ENCODE data around the gene RAB44. TPM values are rescaled to one million over a fixed set of nuclear protein-coding genes. Genes with fewer than 3 reads are reported as not detected.

RAB44 gene
- total RNA-seq, 1 experiment from 2014 or later: 0.11 TPM

DNA sequence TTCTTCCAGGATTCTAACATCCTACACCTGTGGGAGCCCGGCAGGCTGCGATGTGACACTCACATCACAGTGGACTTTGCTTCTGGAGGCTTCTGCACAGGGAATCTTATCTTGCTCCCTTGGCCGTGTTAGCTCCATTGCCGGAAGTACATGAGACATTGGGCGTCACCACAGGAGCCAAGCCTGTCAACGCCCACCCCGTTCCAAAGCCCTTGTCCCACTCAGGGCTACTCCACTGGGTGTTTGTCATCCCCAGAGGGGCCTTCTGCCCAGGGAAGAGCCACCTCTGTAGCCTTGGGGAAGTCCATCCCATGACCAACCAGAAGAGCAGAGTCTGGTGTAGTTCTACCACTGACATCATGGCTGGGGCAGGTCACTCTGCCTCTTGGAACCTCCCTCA, 1.7 kb downstream of the RAB44 start:
- Mint-ChIP-seq H3K9me3 (no peaks in the 10 kb centered on the region), H3K4me3 (no peak overlapping the region), H3K4me1 (no peaks in the 10 kb centered on the region), H3K36me3 (no peaks in the 10 kb centered on the region), H3K27me3 (ENCODE audit: low read depth) (no peaks in the 10 kb centered on the region), H3K27ac (no peak overlapping the region)
- TF ChIP-seq CBFB (CRISPR knock-in tag; IDR thresholded peaks at IDR 0.05; ENCODE audit: low read depth) (no peak), ZNF219 (CRISPR knock-in tag; IDR thresholded peaks at IDR 0.05; ENCODE audit: borderline replicate concordance) (no peak)
- TF ChIP-seq, protein P1, sequence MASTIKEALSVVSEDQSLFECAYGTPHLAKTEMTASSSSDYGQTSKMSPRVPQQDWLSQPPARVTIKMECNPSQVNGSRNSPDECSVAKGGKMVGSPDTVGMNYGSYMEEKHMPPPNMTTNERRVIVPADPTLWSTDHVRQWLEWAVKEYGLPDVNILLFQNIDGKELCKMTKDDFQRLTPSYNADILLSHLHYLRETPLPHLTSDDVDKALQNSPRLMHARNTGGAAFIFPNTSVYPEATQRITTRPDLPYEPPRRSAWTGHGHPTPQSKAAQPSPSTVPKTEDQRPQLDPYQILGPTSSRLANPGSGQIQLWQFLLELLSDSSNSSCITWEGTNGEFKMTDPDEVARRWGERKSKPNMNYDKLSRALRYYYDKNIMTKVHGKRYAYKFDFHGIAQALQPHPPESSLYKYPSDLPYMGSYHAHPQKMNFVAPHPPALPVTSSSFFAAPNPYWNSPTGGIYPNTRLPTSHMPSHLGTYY (CRISPR knock-in tag; IDR thresholded peaks at IDR 0.05): no peak
- POLR2A ChIA-PET: no interaction called here
- ATAC-seq: no peak
- DNase-seq (ENCODE audit: low spot score): no peak
- CTCF ChIA-PET: interaction anchor here (0.6 kb wide), 1 partner anchor 84 kb away, joined by 4 read pairs; no protein-coding TSS in a partner anchor

DNA sequence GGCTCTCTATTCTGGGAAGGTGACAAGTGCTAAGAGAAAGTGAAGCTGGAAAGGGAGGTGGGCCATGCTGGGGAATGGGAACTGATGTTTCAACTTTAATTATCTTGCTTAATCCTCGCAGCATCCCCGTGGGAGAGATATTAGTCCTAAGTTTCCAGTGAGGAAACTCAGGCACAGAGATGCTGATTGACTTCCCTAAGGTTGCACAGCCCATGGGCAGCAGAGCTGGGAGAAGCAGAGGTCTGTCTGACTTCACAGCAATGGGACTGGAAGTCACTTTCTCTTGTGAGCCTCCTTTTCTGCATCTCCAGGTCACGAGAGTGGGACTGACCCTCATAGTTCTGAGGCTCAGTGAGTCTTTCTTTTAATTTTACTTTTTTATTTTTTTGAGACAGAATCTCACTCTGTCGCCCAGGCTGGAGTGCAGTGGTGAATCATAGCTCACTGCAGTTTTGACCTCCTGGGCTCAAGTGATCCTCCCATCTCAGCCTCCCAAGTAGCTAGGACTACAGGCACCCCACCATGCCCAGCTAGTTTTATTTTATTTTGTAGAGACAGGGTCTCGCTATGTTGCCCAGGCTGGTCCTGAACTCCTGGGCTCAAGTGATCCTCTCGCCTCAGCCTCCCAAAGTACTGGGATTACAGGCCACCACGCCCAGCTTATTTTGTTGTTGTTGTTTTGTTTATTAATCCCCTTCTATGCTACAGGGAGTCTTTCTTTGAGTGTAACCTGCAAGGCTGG, 2.6 kb downstream of the RAB44 start:
- no peaks in the 10 kb centered on the region for H3K27me3 Mint-ChIP-seq (ENCODE audit: low read depth)
- TF ChIP-seq ZNF138 (CRISPR knock-in tag; conservative IDR thresholded peaks at IDR 0.05): no peak
- no peak for TF ChIP-seq NFYB (CRISPR knock-in tag; conservative IDR thresholded peaks at IDR 0.05; ENCODE audit: low read depth)
- TF ChIP-seq NR1H2 (CRISPR knock-in tag; IDR thresholded peaks at IDR 0.05): no peak
- TF ChIP-seq GABPB1 (CRISPR knock-in tag; IDR thresholded peaks at IDR 0.05): no peak
- TF ChIP-seq, protein P2, sequence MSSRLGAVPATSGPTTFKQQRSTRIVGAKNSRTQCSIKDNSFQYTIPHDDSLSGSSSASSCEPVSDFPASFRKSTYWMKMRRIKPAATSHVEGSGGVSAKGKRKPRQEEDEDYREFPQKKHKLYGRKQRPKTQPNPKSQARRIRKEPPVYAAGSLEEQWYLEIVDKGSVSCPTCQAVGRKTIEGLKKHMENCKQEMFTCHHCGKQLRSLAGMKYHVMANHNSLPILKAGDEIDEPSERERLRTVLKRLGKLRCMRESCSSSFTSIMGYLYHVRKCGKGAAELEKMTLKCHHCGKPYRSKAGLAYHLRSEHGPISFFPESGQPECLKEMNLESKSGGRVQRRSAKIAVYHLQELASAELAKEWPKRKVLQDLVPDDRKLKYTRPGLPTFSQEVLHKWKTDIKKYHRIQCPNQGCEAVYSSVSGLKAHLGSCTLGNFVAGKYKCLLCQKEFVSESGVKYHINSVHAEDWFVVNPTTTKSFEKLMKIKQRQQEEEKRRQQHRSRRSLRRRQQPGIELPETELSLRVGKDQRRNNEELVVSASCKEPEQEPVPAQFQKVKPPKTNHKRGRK (CRISPR knock-in tag; IDR thresholded peaks at IDR 0.05; ENCODE audit: borderline replicate concordance): no peak
- no peak for TF ChIP-seq MYBL2 (CRISPR knock-in tag; IDR thresholded peaks at IDR 0.05)
- no peak for TF ChIP-seq RORB (CRISPR knock-in tag; IDR thresholded peaks at IDR 0.05)
- TF ChIP-seq, protein P3, sequence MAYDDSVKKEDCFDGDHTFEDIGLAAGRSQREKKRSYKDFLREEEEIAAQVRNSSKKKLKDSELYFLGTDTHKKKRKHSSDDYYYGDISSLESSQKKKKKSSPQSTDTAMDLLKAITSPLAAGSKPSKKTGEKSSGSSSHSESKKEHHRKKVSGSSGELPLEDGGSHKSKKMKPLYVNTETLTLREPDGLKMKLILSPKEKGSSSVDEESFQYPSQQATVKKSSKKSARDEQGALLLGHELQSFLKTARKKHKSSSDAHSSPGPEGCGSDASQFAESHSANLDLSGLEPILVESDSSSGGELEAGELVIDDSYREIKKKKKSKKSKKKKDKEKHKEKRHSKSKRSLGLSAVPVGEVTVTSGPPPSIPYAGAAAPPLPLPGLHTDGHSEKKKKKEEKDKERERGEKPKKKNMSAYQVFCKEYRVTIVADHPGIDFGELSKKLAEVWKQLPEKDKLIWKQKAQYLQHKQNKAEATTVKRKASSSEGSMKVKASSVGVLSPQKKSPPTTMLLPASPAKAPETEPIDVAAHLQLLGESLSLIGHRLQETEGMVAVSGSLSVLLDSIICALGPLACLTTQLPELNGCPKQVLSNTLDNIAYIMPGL (CRISPR knock-in tag; IDR thresholded peaks at IDR 0.05): no peak
- TF ChIP-seq JAZF1 (CRISPR knock-in tag; IDR thresholded peaks at IDR 0.05): no peak
- TF ChIP-seq TCF7 (CRISPR knock-in tag; IDR thresholded peaks at IDR 0.05; ENCODE audit: low read depth): no peak
- no peaks in the 10 kb centered on the region for H3K9me3 Mint-ChIP-seq
- no peak overlapping the region for H3K27ac Mint-ChIP-seq
- no peaks in the 10 kb centered on the region for H3K36me3 Mint-ChIP-seq
- H3K4me3 Mint-ChIP-seq: no peak overlapping the region
- no peak for DNase-seq (ENCODE audit: low spot score)
- H3K4me1 Mint-ChIP-seq: no peaks in the 10 kb centered on the region
- POLR2A ChIA-PET: no interaction called here
- no peak for ATAC-seq
- CTCF ChIA-PET: interaction anchor here (0.7 kb wide), 1 partner anchor 85 kb away, joined by 3 read pairs; no protein-coding TSS in a partner anchor

DNA sequence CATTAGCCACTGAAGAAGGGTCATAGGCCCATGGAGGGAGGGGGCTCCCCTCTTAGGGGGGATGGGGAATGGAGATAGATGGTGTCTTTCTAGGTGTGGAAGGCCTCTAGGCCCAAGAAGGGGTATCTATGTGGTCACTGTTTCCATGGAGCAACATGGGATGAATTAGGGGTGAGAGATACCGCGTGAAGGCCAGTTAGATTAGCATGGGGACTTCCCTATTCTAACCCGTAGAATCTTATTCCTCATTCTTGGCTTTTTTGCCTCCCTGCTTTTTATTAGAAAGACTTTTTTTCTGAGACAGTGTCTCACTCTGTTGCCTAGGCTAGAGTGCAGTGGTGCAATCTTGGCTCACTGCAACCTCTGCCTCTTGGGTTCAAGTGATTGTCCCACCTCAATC, 3.2 kb downstream of the RAB44 start:
- H3K9me3 Mint-ChIP-seq: no peaks in the 10 kb centered on the region
- H3K36me3 Mint-ChIP-seq: no peaks in the 10 kb centered on the region
- CTCF ChIA-PET: no interaction called here
- DNase-seq (ENCODE audit: low spot score) (no peak), ATAC-seq (no peak)
- H3K4me3 Mint-ChIP-seq: no peak overlapping the region
- H3K27ac Mint-ChIP-seq: no peak overlapping the region
- POLR2A ChIA-PET: no interaction called here
- H3K4me1 Mint-ChIP-seq: no peaks in the 10 kb centered on the region
- no peaks in the 10 kb centered on the region for H3K27me3 Mint-ChIP-seq (ENCODE audit: low read depth)
- TF ChIP-seq, protein P4, sequence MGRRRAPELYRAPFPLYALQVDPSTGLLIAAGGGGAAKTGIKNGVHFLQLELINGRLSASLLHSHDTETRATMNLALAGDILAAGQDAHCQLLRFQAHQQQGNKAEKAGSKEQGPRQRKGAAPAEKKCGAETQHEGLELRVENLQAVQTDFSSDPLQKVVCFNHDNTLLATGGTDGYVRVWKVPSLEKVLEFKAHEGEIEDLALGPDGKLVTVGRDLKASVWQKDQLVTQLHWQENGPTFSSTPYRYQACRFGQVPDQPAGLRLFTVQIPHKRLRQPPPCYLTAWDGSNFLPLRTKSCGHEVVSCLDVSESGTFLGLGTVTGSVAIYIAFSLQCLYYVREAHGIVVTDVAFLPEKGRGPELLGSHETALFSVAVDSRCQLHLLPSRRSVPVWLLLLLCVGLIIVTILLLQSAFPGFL (CRISPR knock-in tag; IDR thresholded peaks at IDR 0.05; ENCODE audit: borderline replicate concordance): no peak
- no peak for TF ChIP-seq CREB1 (CRISPR knock-in tag; IDR thresholded peaks at IDR 0.05)
- TF ChIP-seq SMAD3 (CRISPR knock-in tag; IDR thresholded peaks at IDR 0.05; ENCODE audit: borderline replicate concordance): no peak
- TF ChIP-seq, protein P5, sequence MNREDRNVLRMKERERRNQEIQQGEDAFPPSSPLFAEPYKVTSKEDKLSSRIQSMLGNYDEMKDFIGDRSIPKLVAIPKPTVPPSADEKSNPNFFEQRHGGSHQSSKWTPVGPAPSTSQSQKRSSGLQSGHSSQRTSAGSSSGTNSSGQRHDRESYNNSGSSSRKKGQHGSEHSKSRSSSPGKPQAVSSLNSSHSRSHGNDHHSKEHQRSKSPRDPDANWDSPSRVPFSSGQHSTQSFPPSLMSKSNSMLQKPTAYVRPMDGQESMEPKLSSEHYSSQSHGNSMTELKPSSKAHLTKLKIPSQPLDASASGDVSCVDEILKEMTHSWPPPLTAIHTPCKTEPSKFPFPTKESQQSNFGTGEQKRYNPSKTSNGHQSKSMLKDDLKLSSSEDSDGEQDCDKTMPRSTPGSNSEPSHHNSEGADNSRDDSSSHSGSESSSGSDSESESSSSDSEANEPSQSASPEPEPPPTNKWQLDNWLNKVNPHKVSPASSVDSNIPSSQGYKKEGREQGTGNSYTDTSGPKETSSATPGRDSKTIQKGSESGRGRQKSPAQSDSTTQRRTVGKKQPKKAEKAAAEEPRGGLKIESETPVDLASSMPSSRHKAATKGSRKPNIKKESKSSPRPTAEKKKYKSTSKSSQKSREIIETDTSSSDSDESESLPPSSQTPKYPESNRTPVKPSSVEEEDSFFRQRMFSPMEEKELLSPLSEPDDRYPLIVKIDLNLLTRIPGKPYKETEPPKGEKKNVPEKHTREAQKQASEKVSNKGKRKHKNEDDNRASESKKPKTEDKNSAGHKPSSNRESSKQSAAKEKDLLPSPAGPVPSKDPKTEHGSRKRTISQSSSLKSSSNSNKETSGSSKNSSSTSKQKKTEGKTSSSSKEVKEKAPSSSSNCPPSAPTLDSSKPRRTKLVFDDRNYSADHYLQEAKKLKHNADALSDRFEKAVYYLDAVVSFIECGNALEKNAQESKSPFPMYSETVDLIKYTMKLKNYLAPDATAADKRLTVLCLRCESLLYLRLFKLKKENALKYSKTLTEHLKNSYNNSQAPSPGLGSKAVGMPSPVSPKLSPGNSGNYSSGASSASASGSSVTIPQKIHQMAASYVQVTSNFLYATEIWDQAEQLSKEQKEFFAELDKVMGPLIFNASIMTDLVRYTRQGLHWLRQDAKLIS (CRISPR knock-in tag; IDR thresholded peaks at IDR 0.05; ENCODE audit: borderline replicate concordance): no peak
- TF ChIP-seq SOX15 (CRISPR knock-in tag; IDR thresholded peaks at IDR 0.05): no peak
- no peak for TF ChIP-seq JUN (CRISPR knock-in tag; IDR thresholded peaks at IDR 0.05)
- no peak for TF ChIP-seq PRRX2 (CRISPR knock-in tag; IDR thresholded peaks at IDR 0.05)
- no peak for TF ChIP-seq FOXK1 (CRISPR knock-in tag; IDR thresholded peaks at IDR 0.05)
- TF ChIP-seq, protein P1 (CRISPR knock-in tag; IDR thresholded peaks at IDR 0.05): no peak

Measured in WTC11 (cell line).